AG04449 (cell line): Measurements from ENCODE around the gene PTX4.

Experiments used
- CTCF ChIA-PET: fragments of 350-600 bp; formaldehyde crosslinking; extraction: SDS; loops from one replicate; lab custom pipeline; 2021; ENCODE audit warnings: antibody characterized with exemption; lab: Yijun Ruan, JAX
- POLR2A ChIA-PET: fragments of 400-600, 350-600 bp; formaldehyde crosslinking; extraction: SDS; loops from one replicate; lab custom pipeline; 2020; ENCODE audit warnings: antibody characterized with exemption, inconsistent platforms; lab: Yijun Ruan, JAX
- DNase-seq: peaks from one replicate; pipeline ENCODE4 v3.0.0-alpha.2; 2010; ENCODE audit warnings: low read depth, low spot score
- H3K4me3 ChIP-seq: 2 replicates; pipeline ENCODE4 v1.5.1; 2011; ENCODE audit warnings: low read depth, mild to moderate bottlenecking, control low read depth, low read length
- TF ChIP-seq, protein P1 (sequence below): IDR thresholded peaks from one replicate; pipeline ENCODE4 v1.5.1; 2011; ENCODE audit warnings: mild to moderate bottlenecking, moderate library complexity, low read length, control low read depth, inconsistent platforms; ENCODE audit not compliant: insufficient read depth; ENCODE audit errors: missing control alignments

The PTX4 gene

DNA sequence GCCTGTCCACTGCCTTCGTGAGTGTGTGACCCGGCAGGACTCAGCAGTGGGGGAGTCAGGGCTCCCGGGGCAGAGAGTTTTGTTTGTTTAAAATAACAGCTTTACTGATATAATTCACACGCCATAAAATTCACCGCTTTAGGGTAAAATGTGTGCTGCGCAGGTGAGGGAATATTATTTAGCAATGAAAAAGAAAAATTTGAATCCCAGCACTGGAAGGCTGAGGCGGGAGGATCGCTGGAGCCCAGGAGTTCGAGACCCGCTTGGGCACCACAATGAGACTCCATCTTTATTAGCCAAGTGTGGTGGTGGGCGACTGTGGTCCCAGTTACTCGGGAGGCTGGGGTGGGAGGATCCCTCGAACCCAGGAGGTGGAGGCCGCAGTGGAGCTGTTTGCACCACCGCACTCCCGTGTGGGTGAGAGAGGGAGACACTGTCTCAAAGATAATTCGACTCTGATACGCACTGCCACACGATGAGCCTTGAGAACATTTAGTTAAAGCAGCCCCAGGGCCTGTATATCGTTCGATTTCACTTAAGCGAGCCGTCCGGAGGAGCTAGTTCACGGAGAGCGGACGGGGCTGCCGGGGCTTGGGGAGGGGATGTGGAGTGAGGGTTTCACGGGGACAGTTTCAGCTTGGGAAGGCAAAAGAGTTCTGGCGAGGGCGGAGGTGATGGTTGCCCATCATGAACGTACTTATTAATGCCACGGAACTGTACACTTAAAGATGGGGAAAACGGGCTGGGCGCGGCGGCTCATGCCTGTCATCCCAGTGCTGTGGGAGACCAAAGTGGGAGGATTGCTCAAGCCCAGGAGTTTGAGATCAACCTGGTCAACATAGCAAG lies 14.6 kb upstream of the PTX4 start:
- DNase-seq = no peak
- TF ChIP-seq, protein P1, sequence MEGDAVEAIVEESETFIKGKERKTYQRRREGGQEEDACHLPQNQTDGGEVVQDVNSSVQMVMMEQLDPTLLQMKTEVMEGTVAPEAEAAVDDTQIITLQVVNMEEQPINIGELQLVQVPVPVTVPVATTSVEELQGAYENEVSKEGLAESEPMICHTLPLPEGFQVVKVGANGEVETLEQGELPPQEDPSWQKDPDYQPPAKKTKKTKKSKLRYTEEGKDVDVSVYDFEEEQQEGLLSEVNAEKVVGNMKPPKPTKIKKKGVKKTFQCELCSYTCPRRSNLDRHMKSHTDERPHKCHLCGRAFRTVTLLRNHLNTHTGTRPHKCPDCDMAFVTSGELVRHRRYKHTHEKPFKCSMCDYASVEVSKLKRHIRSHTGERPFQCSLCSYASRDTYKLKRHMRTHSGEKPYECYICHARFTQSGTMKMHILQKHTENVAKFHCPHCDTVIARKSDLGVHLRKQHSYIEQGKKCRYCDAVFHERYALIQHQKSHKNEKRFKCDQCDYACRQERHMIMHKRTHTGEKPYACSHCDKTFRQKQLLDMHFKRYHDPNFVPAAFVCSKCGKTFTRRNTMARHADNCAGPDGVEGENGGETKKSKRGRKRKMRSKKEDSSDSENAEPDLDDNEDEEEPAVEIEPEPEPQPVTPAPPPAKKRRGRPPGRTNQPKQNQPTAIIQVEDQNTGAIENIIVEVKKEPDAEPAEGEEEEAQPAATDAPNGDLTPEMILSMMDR = no peak
- ChIA-PET CTCF (interaction anchor here (1.0 kb wide), 1 partner anchor 9 kb away, joined by 5 read pairs; no protein-coding TSS in a partner anchor), POLR2A (no interaction called here)
- H3K4me3 ChIP-seq = no peak overlapping the region

DNA sequence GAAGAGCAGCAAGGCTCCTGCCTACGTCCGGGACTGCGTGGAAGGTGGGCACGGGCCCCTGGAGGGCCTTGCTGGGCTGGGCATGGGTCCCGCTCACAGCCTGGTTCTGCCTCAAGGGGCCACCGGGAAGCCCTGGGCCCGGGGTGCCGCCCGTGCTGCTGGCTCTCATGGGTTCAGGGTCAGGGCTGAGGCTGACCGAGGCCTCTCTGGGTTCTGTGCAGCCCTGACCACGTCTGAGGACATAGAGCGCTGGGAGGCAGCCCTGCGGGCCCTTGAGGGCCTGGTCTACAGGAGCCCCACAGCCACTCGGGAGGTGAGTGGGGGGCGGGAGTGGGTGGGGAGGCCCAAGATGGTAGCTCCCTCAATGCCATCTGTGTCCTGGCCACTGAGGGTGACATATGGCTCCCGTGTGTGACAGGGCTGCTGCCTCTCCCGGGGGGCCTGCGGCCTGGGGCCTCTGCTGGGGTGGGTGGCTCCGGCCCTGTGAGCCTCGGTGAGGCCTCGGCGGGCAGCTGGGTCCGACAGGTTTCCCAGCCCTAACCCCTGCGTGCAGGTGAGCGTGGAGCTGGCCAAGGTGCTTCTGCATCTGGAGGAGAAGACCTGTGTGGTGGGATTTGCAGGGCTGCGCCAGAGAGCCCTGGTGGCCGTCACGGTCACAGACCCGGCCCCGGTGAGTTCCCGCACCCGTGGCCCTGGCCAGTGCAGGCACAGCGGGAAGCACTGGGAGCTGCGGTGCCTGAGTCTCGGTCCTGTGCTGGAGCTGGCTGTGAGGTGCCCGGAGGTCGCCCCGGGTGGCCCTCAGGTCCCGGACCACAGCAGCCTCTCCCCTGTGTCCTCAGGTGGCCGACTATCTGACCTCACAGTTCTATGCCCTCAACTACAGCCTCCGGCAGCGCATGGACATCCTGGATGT lies 13.6 kb upstream of the PTX4 start:
- H3K4me3 ChIP-seq = no peak overlapping the region
- POLR2A ChIA-PET = no interaction called here

DNA sequence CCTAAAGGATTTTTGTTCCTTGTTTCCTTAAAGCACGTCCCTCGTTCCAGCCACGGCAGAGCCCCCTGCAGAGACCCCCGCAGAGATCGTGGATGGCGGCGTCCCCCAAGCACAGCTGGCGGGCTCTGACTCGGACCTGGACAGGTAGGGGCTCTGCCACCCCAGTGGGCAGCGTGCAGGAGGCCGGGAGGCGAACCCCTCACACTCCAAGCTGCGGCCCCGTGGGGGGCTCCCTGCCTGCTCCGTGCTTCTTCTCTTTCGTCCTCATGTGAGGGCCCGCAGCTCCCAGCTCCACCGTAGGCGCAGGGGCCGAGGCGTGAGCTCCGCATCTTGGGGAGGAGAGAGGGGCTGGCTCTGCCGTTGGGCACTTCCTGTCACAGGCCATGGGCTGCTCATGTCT lies 12.9 kb upstream of the PTX4 start:
- POLR2A ChIA-PET = no interaction called here
- CTCF ChIA-PET = no interaction called here
- no peak for DNase-seq
- no peak overlapping the region for H3K4me3 ChIP-seq
- TF ChIP-seq, protein P1 = no peak

More for the DNA sequence above, 13.6 kb upstream of the PTX4 start:
- no peak for DNase-seq
- TF ChIP-seq, protein P1 = no peak
- CTCF ChIA-PET = interaction anchor here (1.0 kb wide), 1 partner anchor 8 kb away, joined by 5 read pairs; no protein-coding TSS in a partner anchor

GRCh38 chr16:1500465-1501150 lies 11.9 kb upstream of the PTX4 start:
- TF ChIP-seq, protein P1 = no peak
- POLR2A ChIA-PET = no interaction called here
- CTCF ChIA-PET = no interaction called here
- no peak for DNase-seq
- no peak overlapping the region for H3K4me3 ChIP-seq

- TF ChIP-seq, protein P1 = no peak
- POLR2A ChIA-PET = no interaction called here
- H3K4me3 ChIP-seq = no peak overlapping the region
- no peak for DNase-seq
- CTCF ChIA-PET = no interaction called here
Measured at GRCh38 chr16:1499756-1500464, 11.2 kb upstream of the PTX4 start.
